ENCODE results near the gene COL1A2.

COL1A2 gene

DNA sequence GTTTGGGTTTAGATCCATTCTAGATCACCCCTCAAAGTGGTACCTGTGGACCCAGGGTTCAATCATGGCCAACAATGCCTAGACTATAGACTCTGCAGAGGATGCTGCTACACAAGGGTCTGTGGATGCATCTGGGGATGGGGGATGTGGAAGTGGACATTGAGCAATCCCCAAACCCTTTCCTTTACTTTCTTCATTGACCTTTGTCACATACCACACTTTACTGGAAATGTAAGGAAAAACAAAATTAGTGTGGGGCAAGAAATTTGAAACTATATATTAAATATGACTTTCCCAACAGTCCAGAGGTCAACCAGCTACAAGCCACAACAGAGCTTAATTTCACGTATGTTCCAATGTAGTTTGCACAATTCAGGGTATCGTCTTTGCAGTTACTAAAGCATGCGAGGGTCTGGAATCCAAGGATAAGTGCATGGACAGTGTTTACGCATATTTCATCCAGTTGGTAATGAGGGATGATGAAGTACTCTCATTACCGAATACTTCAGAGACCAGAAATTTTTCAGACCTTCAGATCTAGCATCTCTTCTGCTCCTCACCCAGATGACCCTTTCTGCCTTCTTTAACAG is 81.7 kb downstream of the COL1A2 start:
- in situ Hi-C loops (cut with MboI; ENCODE audit: low sequenced_read_pairs), result no loop called here

DNA sequence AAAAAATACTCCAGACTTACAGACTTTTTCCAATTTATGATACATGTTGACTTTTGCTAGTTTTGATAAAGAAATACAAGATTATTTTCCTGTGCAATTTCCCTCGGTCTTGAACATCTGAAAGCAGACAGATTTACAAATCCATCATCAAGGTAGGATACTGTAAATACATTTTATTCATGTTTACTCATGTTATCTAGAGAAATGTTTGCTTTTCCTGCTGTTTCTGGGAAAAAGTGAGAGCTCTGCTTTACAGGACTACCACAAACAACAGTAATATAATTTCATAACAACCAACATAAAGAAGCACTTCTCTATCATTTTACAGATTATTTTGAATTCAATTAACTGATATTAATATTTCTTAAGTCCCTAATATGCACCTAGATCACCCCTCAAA is 83.2 kb downstream of the COL1A2 start:
- in situ Hi-C loops (cut with MboI; ENCODE audit: low sequenced_read_pairs), result no loop called here

DNA sequence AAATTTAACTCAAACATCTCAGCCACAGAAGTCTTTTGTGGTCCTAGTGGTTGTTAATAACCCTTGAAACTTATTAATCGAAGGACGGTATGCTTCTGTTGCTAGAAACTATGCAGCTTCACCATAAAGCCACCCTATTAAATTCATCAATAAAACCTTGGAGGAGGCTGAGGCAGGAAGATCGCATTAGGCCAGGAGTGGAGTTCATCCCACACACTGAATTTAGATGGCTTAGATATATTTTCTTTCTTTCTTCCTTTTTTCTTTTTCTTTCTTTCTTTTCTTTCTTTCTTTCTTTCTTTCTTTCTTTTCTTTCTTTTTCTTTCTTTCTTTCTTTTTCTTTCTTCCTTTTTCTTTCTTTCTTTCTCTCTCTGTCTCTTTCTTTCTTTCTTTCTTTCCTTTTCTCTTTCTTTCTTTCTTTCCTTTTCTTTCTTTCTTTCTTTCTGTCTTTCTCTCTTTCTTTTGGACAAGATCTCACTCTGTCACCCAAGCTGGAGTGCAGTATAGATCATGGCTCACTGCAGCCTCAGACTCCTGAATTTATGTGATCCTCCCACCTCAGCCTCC is 84.0 kb downstream of the COL1A2 start:
- in situ Hi-C loops (cut with MboI; ENCODE audit: low sequenced_read_pairs), result no loop called here
